PC-9 (cell line): ENCODE data around the gene AOAH. TPM values are rescaled to one million over a fixed set of nuclear protein-coding genes. Genes with fewer than 3 reads are reported as not detected.

Experiments used
- BruUV-seq: library from RNA; stranded (reverse); fragments of 400-500 nt; replicated peaks from 2 replicates; lab custom pipeline; 2021; lab: Mats Ljungman, UMichigan
- CTCF ChIA-PET: fragments of 300-600 bp; sonication (Branson Sonifier 250); formaldehyde crosslinking; loops from one replicate; lab custom pipeline; 2022; ENCODE audit warnings: antibody characterized with exemption; lab: Charles Lee
- POLR2A ChIA-PET: fragments of 300-600 bp; sonication (Branson Sonifier 250); formaldehyde crosslinking; loops from one replicate; lab custom pipeline; 2022; ENCODE audit warnings: antibody characterized with exemption; ENCODE audit not compliant: unreplicated experiment; lab: Charles Lee
- DNase-seq, 2 experiments: peaks; one replicate each; pipeline versions ENCODE4 v3.0.0 to v3.0.0-alpha.2; 2015 to 2022; ENCODE audit warnings: mixed read lengths in 1 of 2
- H2AFZ ChIP-seq: fragments of 200-600 bp; sonication (generic); 2 replicates; pipeline ENCODE4 v1.8.1; 2017; ENCODE audit warnings: antibody characterized with exemption
- H3F3A ChIP-seq: fragments of 200-600 bp; sonication (generic); 2 replicates; pipeline ENCODE4 v1.8.1; 2017; ENCODE audit warnings: antibody characterized with exemption, mild to moderate bottlenecking, low read depth; ENCODE audit not compliant: insufficient read depth
- H3K27ac ChIP-seq: fragments of 200-600 bp; sonication (generic); 2 replicates; pipeline ENCODE4 v1.6.1; 2016; ENCODE audit warnings: mixed run types
- H3K27me3 ChIP-seq: fragments of 200-600 bp; sonication (generic); 2 replicates; pipeline ENCODE4 v1.6.1; 2016; ENCODE audit warnings: low read depth, mixed run types; ENCODE audit not compliant: insufficient read depth
- H3K36me3 ChIP-seq: fragments of 200-600 bp; sonication (generic); 2 replicates; pipeline ENCODE4 v1.6.1; 2016; ENCODE audit warnings: low read depth, mixed run types
- H3K4me1 ChIP-seq: fragments of 200-600 bp; sonication (generic); replicated peaks from 2 replicates; pipeline ENCODE4 v1.6.1; 2016; ENCODE audit warnings: mixed run types; ENCODE audit not compliant: insufficient read depth
- H3K4me2 ChIP-seq: fragments of 200-600 bp; sonication (generic); 2 replicates; pipeline ENCODE4 v1.6.1; 2017; ENCODE audit warnings: mixed run types
- H3K4me3 ChIP-seq: fragments of 200-600 bp; sonication (generic); 2 replicates; pipeline ENCODE4 v1.6.1; 2016; ENCODE audit warnings: mixed run types
- H3K79me2 ChIP-seq: fragments of 200-600 bp; sonication (generic); 2 replicates; pipeline ENCODE4 v1.6.1; 2017; ENCODE audit warnings: low read depth, mixed run types
- H3K9me2 ChIP-seq: fragments of 200-600 bp; sonication (generic); 2 replicates; pipeline ENCODE4 v1.8.1; 2017; ENCODE audit warnings: mild to moderate bottlenecking; ENCODE audit not compliant: insufficient read depth
- H3K9me3 ChIP-seq: fragments of 200-600 bp; sonication (generic); 2 replicates; pipeline ENCODE4 v1.8.1; 2016; ENCODE audit warnings: low read depth; ENCODE audit not compliant: insufficient read depth
- H4K20me1 ChIP-seq: fragments of 200-600 bp; sonication (generic); 2 replicates; pipeline ENCODE4 v1.8.1; 2017; ENCODE audit not compliant: insufficient read depth
- EZH2 ChIP-seq: fragments of 200-600 bp; sonication (generic); IDR thresholded peaks from 2 replicates; pipeline ENCODE4 v1.8.0; 2017; ENCODE audit warnings: antibody characterized with exemption, low read depth
- intact Hi-C: fragments of 100-400 bp; cut with micrococcal nuclease; formaldehyde crosslinking; loops from one replicate; pipeline ENCODE4 v1.10.0; 2022; ENCODE audit not compliant: unreplicated experiment
- total RNA-seq: library from RNA; stranded (reverse); gene quantifications from 2 replicates; pipeline ENCODE4 v1.2.3, GENCODE V29; 2021
- TF ChIP-seq, protein P1 (sequence below): fragments of 200-600 bp; sonication (generic); conservative IDR thresholded peaks from 2 replicates; pipeline ENCODE4 v1.6.1; 2017; ENCODE audit warnings: mixed run types, antibody characterized with exemption, mild to moderate bottlenecking, moderate library complexity

AOAH gene
- total RNA-seq, 1 experiment from 2014 or later = not detected

GRCh38 chr7:36726806-36727503, 2.7 kb upstream of the AOAH start:
- Histone ChIP-seq H3F3A (no peaks in the 10 kb centered on the region), H3K27ac (no peak overlapping the region), H3K27me3 (no peaks in the 10 kb centered on the region), H3K9me2 (no peaks in the 10 kb centered on the region), H2AFZ (no peak overlapping the region), H3K4me1 (no peaks in the 10 kb centered on the region), H3K4me3 (no peak overlapping the region), H4K20me1 (0 out of 2 replicates have a peak, but pooled peaks cover 4% of the 10 kb centered on the region), H3K36me3 (no peaks in the 10 kb centered on the region), H3K9me3 (no peaks in the 10 kb centered on the region), H3K79me2 (no peaks in the 10 kb centered on the region), H3K4me2 (no peak overlapping the region)
- POLR2A ChIA-PET = no interaction called here
- BruUV-seq = no TSS peak
- no peak for DNase-seq
- CTCF ChIA-PET = no interaction called here
- no peak for TF ChIP-seq EZH2
- TF ChIP-seq, protein P1, sequence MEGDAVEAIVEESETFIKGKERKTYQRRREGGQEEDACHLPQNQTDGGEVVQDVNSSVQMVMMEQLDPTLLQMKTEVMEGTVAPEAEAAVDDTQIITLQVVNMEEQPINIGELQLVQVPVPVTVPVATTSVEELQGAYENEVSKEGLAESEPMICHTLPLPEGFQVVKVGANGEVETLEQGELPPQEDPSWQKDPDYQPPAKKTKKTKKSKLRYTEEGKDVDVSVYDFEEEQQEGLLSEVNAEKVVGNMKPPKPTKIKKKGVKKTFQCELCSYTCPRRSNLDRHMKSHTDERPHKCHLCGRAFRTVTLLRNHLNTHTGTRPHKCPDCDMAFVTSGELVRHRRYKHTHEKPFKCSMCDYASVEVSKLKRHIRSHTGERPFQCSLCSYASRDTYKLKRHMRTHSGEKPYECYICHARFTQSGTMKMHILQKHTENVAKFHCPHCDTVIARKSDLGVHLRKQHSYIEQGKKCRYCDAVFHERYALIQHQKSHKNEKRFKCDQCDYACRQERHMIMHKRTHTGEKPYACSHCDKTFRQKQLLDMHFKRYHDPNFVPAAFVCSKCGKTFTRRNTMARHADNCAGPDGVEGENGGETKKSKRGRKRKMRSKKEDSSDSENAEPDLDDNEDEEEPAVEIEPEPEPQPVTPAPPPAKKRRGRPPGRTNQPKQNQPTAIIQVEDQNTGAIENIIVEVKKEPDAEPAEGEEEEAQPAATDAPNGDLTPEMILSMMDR = no peak
- intact Hi-C loops = no loop called here

GRCh38 chr7:36726311-36726710, 2.0 kb upstream of the AOAH start:
- Histone ChIP-seq H3K4me1 (no peaks in the 10 kb centered on the region), H3K27ac (no peak overlapping the region), H3K79me2 (no peaks in the 10 kb centered on the region), H3K9me2 (no peaks in the 10 kb centered on the region), H2AFZ (no peak overlapping the region), H3K9me3 (no peaks in the 10 kb centered on the region), H3K36me3 (no peaks in the 10 kb centered on the region), H3F3A (no peaks in the 10 kb centered on the region), H4K20me1 (0 out of 2 replicates have a peak, but pooled peaks cover 4% of the 10 kb centered on the region), H3K27me3 (no peaks in the 10 kb centered on the region), H3K4me2 (no peak overlapping the region), H3K4me3 (no peak overlapping the region)
- BruUV-seq = no TSS peak
- no peak for DNase-seq
- POLR2A ChIA-PET = no interaction called here
- TF ChIP-seq, protein P1 = no peak
- no peak for TF ChIP-seq EZH2
- CTCF ChIA-PET = interaction anchor here (0.5 kb wide), 1 partner anchor 241 kb away, joined by 3 read pairs; no protein-coding TSS in a partner anchor
- intact Hi-C loops = no loop called here

DNA sequence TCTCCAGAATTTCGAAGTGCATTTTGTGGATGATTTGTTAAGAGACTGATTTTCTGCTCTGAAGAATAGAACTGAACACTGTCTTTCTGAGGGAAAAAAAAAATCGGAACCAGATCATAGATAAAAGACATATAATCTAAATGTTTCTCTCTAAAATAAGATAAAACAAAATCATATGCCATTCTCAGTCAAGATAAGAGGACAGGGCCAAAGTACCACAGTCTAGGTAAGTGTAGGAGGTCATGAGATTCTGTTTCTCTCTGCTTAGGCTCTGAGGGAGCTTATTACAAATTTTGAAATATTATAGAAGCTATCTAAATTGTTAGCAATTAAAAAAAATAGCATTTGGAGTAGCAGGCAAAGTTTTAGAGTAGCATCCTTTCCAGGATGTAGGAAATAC, 702 bp upstream of the AOAH start:
- Histone ChIP-seq H4K20me1 (0 out of 2 replicates have a peak, but pooled peaks cover 4% of the 10 kb centered on the region), H3K36me3 (no peaks in the 10 kb centered on the region), H3K79me2 (no peaks in the 10 kb centered on the region), H3K27ac (no peak overlapping the region), H3K4me3 (no peak overlapping the region), H3K9me3 (no peaks in the 10 kb centered on the region), H2AFZ (no peak overlapping the region), H3K4me1 (no peaks in the 10 kb centered on the region), H3K27me3 (no peaks in the 10 kb centered on the region), H3K9me2 (no peaks in the 10 kb centered on the region), H3F3A (no peaks in the 10 kb centered on the region), H3K4me2 (no peak overlapping the region)
- POLR2A ChIA-PET = no interaction called here
- intact Hi-C loops = no loop called here
- no TSS peak for BruUV-seq
- TF ChIP-seq, protein P1 = no peak
- TF ChIP-seq EZH2 = no peak
- DNase-seq = no peak
- CTCF ChIA-PET = no interaction called here
